Measurements from ENCODE around the gene ARF4. TPM values are rescaled to one million over a fixed set of nuclear protein-coding genes. Genes with fewer than 3 reads are reported as not detected.

Gene ARF4
- polyA plus RNA-seq, 1 donor (not counting 4 experiments of a cell fraction or from before 2014, with no cell fraction given), result 344 TPM

- no peak overlapping the region for H3K27ac ChIP-seq (ENCODE audit: control insufficient read depth, insufficient read depth, low read length)
- H3K9ac ChIP-seq (ENCODE audit: control insufficient read depth, extremely low read depth, insufficient read depth, low read length), result no peak overlapping the region
- H3K4me1 ChIP-seq (ENCODE audit: control insufficient read depth, extremely low read depth, insufficient read depth, low read length), result no peaks in the 10 kb centered on the region
- H4K20me1 ChIP-seq (ENCODE audit: control insufficient read depth, extremely low read depth, insufficient read depth, low read length), result peaks cover 14% of the 10 kb centered on the region
- no peak overlapping the region for H3K4me2 ChIP-seq (ENCODE audit: control insufficient read depth, extremely low read depth, insufficient read depth, low read depth, low read length)
- H3K36me3 ChIP-seq (ENCODE audit: control insufficient read depth in 2 of 2, extremely low read depth in 1 of 2, insufficient read depth in 2 of 2, low read length in 2 of 2), result peaks cover 23 to 35% of the 10 kb centered on the region in 2 experiments
- dilution Hi-C loops (cut with MboI; ENCODE audit: extremely low pct_ligation_motif_present, low sequenced_read_pairs), result no loop called here
- FAIRE-seq (no peak), DNase-seq (ENCODE audit: low read depth, low spot score) (no peak)
- H3K79me2 ChIP-seq (ENCODE audit: control insufficient read depth, insufficient read depth, low read length), result peaks cover 43% of the 10 kb centered on the region
- no peak overlapping the region for H2AFZ ChIP-seq (ENCODE audit: control insufficient read depth, low read length)
- no peaks in the 10 kb centered on the region for H3K9me1 ChIP-seq (ENCODE audit: control insufficient read depth, extremely low read depth, insufficient read depth, low read length)
- TF ChIP-seq CTCF (optimal IDR thresholded peaks at IDR 0.05 in 1 of 3, IDR thresholded peaks at IDR 0.05 in 1 of 3, conservative IDR thresholded peaks at IDR 0.05 in 1 of 3; ENCODE audit: extremely low read depth in 1 of 3, insufficient read depth in 2 of 3, low read length in 3 of 3) (no peak), EZH2 (IDR thresholded peaks at IDR 0.05; ENCODE audit: low read length) (no peak)
- no peaks in the 10 kb centered on the region for H3K9me3 ChIP-seq (ENCODE audit: control insufficient read depth, low read depth, low read length)
- H3K27me3 ChIP-seq (ENCODE audit: control insufficient read depth, extremely low read depth, insufficient read depth, low read length), result no peaks in the 10 kb centered on the region
- no peak overlapping the region for H3K4me3 ChIP-seq (ENCODE audit: control insufficient read depth in 2 of 3, extremely low read depth in 1 of 3, insufficient read depth in 2 of 3, low read depth in 1 of 3, low read length in 3 of 3)
These were observed 21.0 kb downstream of the ARF4 start for GRCh38 chr3:57575966-57576626.

DNA sequence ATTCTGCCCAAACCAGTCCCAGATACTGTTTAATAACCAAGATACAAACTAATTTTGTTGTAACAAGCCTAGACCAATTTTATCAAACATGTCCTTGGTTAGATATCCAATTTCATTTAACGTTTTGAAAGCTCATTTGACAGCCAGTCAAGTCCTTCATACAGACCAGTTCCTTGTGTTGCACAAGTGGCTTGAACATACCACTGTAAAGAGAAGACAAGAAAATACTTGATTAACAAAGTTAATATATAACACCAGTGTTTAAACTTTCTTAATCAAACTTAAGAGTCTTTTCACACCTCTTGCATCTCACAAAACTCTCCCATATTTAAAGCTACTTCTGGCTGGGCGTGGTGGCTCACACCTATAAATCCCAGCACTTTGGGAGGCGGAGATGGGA, 25.0 kb downstream of the ARF4 start:
- Histone ChIP-seq H3K36me3 (ENCODE audit: control insufficient read depth in 2 of 2, extremely low read depth in 1 of 2, insufficient read depth in 2 of 2, low read length in 2 of 2) (peaks cover 15 to 26% of the 10 kb centered on the region in 2 experiments), H2AFZ (ENCODE audit: control insufficient read depth, low read length) (no peak overlapping the region), H3K27me3 (ENCODE audit: control insufficient read depth, extremely low read depth, insufficient read depth, low read length) (no peaks in the 10 kb centered on the region), H3K9me3 (ENCODE audit: control insufficient read depth, low read depth, low read length) (no peaks in the 10 kb centered on the region), H3K4me3 (ENCODE audit: control insufficient read depth in 2 of 3, extremely low read depth in 1 of 3, insufficient read depth in 2 of 3, low read depth in 1 of 3, low read length in 3 of 3) (no peak overlapping the region), H3K9me1 (ENCODE audit: control insufficient read depth, extremely low read depth, insufficient read depth, low read length) (no peaks in the 10 kb centered on the region), H4K20me1 (ENCODE audit: control insufficient read depth, extremely low read depth, insufficient read depth, low read length) (peaks cover 8% of the 10 kb centered on the region), H3K27ac (ENCODE audit: control insufficient read depth, insufficient read depth, low read length) (no peak overlapping the region), H3K79me2 (ENCODE audit: control insufficient read depth, insufficient read depth, low read length) (peaks cover 9% of the 10 kb centered on the region), H3K4me1 (ENCODE audit: control insufficient read depth, extremely low read depth, insufficient read depth, low read length) (no peaks in the 10 kb centered on the region), H3K9ac (ENCODE audit: control insufficient read depth, extremely low read depth, insufficient read depth, low read length) (no peak overlapping the region), H3K4me2 (ENCODE audit: control insufficient read depth, extremely low read depth, insufficient read depth, low read depth, low read length) (no peak overlapping the region)
- dilution Hi-C loops (cut with MboI; ENCODE audit: extremely low pct_ligation_motif_present, low sequenced_read_pairs), result no loop called here
- no peak for DNase-seq (ENCODE audit: low read depth, low spot score)
- TF ChIP-seq CTCF (optimal IDR thresholded peaks at IDR 0.05 in 1 of 3, IDR thresholded peaks at IDR 0.05 in 1 of 3, conservative IDR thresholded peaks at IDR 0.05 in 1 of 3; ENCODE audit: extremely low read depth in 1 of 3, insufficient read depth in 2 of 3, low read length in 3 of 3), result no peak
- TF ChIP-seq EZH2 (IDR thresholded peaks at IDR 0.05; ENCODE audit: low read length), result no peak
- no peak for FAIRE-seq

Data from keratinocyte (primary cell).